PC-9 (cell line): ENCODE data around the gene HIGD1A.

Experiments
- CTCF ChIP-seq: fragments of 200-600 bp; sonication (generic); conservative IDR thresholded peaks from 2 replicates; pipeline ENCODE4 v1.6.1; 2017; ENCODE audit warnings: mixed run types, antibody characterized with exemption, mild to moderate bottlenecking, moderate library complexity
- EZH2 ChIP-seq: fragments of 200-600 bp; sonication (generic); IDR thresholded peaks from 2 replicates; pipeline ENCODE4 v1.8.0; 2017; ENCODE audit warnings: antibody characterized with exemption, low read depth

- TF ChIP-seq EZH2 (no peak), CTCF (no peak)
Observed at GRCh38 chr3:42786631-42787030, 17.7 kb downstream of the HIGD1A start.
